COLO668 (cell line): ENCODE measurements around the gene SCN5A.

Experiments used
- DNase-seq: peaks from one replicate; lab custom pipeline; 2025; ENCODE audit not compliant: unreplicated experiment; lab: John Stamatoyannopoulos, UW

The SCN5A gene

DNA sequence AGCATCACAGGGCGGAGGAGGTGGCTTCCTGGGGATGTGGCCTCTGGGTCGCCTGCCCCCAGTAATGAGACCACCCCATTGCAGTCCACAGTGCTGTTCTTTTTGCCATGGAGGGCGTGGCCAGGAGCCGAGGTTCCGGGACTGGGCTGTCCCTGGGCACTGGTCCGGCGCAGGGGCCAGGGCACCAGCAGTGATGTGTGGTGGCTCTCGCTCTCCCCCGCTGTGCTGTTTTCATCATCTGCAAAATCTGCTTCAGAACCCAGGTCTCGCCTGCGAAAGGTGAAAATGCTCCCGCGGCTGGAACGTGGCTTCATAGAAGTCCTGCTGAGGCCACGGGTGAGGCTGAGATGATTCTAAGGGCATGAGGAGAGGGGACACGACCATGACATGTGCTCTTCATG lies 45.8 kb downstream of the SCN5A start:
- DNase-seq: no peak

DNA sequence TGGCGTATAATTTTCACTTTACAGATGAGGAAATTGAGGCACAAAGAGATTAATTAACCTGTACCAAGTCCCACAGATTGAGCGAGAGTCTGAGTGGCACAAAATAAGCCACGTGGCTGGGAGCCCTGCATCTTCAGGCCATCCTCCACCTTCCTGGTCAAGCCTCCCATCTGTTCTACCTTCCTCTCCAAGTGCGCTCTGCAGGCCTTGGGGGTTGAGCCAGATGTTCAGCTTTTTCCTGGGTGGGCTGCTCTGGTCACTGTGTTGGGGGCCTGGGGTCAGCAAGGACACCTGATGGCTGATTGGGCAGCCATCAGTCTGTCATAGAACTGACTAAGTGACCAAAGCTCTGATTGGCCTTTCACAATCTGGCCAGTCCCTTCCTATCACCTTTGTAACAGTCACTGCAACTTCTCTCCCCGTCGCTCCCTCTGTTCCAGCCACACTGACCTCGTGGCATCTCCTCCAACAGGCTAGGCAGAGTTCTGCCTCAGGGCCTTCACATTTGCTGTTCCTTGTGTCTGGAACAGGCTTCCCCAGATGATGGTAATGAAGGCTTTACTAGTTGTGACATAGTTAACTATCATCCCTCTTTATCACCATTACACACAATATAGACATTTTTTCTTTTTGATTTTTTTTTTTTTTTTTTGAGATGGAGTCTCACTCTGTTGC lies 46.8 kb downstream of the SCN5A start:
- DNase-seq: no peak

DNA sequence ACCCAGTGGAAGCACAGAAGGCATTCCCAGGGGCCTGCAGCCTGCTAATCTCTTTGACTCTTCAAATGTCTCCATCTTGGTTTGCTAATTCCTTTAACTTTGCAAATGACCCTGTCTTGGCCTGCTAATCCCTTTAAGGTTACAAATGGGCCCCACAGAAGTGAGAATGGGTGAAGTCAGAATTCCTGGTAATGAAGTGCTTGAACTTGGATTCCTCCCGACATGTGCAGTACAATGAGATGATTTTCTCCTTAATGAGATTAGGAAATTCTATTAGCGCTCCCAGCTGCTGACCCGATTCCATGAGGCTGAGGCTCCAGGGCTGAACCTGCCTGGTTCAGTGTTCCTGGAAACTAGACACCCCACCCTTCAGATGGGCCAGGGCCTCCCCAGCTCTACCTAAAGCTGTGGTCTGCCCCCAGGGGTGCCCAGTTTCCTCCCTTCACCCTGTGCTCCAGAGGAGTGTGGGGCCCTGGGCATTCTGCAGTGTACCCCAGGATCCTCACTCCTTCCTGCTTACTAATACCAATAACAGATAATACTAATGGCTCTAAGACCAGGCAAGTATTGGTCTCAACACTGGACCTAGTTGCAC lies 47.4 kb downstream of the SCN5A start:
- DNase-seq: no peak

DNA sequence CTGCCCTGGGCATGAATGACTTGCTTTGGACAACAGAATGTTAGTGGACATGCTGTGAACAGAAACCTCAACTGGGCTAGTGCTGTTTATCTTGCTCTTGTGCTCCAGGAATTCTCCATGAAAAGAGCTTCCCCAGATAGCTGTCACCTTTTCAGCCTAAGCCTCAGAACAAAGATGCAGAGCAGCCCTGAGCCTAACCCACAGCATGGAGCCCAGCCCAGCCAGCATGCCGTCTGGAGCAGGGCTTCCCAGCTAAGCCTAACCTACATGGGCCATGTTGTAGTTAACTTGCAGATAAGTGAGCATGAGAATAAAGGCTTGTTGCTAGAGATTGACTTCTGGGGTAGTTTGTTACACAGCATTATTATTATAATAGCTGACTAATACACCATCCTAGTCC lies 48.9 kb downstream of the SCN5A start:
- DNase-seq: no peak

DNA sequence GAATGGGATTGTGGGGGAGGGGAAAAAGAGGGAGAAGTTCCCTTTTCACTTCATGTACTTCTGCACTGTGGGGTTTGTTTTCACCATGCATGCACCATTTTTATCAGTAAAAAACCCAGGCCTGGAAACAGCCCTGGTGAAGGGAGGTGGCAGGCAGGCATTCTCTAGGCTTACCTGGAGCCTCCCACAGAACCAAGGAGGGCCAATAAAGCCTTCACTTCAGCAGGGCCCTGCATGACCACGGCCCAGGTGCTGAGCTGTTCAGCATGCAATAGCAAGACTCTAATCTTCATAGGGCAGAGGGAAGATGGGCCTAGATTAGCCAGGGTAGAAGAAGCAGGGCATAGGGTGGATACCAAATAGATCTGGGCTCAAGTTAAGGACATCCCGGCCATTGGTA lies 49.6 kb downstream of the SCN5A start:
- DNase-seq: no peak

DNA sequence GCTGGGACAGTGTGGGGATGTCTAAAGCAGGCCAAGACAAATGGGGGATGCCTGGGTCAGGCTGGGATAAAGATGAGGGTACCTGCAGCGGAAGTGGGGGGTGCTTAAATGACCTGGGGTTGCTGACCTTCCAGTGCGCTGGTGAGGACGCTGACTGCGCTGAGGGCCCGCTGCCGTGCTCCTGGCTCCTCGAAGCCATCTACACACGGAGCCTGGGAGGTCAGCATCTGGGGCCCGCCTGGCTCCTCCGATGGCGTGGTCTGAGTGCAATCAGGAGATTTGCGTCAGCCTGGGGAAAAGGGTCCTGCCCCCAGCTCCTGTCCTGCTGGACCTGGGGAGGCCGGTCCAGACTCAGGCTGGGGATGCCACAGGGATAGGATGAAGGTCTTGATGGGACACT lies 50.7 kb downstream of the SCN5A start:
- no peak for DNase-seq

DNA sequence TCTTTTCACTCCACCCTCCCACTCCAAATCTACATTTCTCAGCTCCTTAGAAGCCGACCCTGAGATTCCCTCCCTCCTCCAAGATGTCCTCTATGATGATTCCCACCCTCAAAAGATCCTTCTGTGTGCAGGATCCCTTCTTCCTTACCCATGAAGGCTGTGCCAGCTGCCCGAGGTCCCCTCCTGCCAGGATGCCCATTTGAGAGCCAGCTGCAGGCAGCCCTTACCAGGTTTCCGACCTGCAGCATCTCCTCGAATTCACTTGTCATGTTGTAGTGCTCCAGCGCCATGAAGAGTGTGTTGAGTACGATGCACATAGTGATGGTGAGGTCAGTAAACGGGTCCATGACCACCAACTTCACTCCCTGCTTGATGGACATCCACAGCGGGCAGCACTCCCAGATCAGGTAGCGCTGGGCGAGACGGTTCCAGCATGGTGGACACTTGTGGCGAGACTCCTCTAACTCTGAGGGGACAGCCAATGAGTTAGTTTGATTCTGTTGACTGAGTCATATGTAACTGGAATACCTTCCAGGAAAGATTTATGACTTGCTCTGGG lies 51.9 kb downstream of the SCN5A start:
- no peak for DNase-seq

DNA sequence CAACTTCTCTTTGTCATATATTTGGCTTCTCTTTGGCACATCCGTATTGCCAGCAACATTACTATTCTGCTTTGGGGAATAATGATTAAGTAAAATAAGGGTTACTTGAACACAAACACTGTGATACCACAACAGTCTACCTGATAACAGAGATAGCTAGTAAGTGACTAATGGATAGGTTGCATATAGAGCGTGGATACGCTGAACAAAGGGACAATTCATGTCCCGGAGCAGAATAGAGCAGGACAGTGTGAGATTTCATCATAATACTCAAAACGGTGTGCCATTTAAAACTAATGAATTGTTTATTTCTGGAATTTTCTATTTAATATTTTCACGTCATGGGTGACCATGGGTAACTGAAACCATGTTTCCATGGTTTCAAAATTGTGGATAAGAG lies 54.1 kb downstream of the SCN5A start:
- no peak for DNase-seq

DNA sequence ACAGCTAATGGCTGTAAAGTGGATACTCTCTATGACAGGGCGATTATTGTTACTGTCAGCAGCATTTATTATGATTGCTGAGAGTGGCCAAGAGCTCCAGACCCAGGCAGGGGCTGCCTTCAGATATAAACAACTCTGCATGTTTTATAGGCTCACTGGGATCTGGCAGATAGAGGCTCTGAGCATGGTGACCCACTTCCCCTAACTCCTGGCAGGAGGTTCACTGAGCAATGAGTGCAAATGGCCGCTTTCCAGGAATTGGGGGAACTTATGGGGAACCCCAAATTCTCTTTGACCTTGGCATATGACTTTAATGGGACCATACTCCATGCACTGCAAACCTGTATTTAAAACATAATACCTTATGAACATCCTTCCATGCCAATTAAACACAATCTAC lies 59.0 kb downstream of the SCN5A start:
- no peak for DNase-seq

DNA sequence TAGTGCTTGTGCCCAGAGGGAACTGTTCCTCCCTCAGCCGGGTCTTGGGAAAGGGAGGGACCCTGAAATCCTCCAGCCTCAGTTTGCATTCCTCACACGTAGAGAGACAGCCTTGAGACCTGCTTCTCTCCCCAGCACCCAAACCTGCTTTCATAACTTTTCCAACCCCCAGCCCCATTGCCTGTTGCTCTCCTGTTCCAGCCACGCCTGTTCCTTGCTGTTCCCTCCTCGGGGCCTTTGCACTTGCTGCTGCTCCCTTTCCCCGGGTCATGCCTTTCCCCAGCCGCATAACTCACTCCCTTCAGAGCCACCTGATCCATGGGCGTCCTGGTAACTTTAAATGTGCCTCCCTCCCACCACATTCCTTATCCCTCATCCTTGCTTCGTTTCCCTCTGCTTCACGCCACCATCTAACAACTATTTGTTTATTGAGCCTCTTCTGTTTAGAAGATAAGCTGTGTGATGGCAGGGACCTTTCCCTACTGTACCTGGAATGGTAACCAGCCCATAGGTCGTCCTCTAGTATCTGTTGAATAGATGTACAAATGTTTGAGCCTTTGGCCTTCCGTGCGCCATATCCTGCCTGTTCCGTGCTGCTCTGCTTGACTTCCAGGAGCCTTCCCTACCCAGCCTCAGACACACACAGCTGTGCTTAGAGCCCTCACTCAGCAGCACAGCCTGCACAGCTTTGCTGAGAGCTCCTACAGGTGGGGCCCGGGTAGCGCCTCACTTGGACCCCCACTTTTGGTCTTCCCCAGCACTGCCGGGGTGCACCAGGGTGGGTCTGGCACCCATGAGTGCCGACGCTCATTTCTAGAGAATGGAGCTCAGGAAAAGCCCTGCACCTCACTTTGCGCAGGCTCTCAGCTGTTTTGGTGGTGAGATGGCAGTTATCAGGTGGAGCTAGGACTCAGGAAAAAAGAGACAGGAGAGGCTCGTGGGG lies 60.2 kb downstream of the SCN5A start:
- no peak for DNase-seq

DNA sequence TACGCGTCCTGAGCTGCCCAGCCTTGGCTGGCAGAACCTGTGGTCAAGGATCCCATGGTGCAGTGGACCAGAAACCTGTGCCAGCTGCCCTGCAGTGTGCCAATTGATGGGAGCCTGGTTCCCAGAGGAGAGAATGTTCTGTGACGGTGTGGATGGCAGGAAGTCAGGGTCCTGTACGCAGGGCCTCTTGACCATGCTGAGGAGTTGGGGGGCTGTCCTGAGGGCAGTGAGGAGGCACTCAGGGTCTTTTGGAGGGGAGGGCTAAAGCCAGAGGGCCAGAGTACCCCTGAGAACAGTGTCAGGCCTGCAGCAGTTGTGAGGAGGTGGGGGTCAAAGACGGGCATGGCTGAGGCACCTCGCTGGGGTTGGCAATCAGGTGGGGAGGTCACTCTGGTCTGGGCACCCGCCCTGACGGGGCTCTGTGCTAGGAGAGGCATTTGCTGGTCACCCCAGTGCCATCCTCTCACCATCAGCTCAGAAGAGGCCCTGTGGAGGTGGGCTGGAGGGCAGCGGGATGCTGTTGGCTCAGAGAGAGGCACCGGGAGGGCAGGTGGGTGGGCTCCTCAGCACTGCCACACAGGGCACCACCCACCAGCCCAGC lies 61.0 kb downstream of the SCN5A start:
- no peak for DNase-seq

DNA sequence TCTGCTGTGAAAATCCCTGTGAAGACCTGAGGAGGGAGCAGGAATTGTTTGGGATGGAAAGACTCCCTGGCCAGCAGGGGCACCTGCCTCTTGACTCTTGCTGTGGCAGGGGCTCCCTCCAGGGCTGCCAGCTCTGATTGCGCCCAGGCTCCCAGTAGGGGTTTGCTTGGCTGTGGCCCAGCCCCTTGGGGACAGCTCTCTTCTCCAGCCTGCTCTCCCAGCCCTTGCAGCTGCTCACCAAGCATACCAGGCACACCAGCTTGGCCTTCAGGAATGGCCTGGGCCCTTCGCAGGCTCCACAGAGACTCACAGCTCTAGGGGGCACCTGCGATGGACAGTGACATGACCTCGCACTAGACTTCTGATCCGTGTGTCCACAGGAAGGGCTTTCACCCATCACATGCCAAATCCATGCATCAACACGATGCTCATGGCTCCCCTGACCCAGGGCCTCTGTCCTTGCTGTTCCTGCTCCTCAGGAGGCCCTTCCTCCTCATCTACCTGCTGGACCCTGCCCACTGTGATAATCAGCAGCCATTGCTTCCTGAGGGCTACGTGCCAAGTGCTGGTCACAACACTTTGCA lies 61.8 kb downstream of the SCN5A start:
- no peak for DNase-seq

DNA sequence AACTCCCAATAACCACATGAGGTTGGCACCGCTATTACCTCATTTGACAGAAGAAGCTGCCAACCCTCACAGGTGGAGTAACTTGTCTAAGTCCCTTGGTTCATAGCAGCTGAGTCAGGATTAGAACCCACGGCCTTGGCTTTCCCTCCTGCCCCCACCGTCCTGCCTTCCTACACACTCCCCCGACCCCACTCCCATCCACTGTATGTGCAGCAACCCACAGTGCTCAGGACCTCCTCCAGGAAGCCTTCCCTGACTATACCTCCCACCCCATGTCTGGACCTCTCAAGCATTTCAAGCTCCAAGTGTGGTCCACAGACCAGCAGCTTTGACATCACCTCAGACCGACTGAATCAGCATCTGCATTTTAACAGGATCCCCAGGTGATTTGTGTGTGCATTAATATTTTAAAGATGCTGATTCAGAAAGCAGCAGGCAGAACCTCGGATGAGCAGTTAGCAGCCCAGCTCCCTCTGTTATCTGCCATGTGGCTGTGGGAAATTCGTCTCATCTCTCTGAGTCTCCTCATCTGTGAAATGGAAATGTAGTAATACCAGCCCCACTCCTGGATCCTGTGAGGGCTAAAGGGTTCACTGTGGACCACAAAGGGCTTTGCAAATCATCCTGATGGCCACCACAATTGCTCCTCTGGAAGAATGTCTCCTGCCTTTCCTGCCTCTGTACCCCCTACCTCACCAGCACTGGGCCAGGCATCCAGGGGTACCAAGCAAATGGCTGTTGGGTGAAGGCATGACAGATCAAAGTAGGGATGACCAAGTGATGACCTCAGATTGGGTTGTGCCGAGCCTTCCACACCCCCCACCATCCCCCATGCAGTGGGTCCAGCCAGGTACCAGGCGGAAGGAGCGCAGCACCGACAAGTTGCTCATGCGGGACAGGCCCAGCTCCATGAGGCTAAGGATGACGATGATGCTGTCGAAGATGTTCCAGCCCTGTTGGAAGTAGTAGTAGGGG lies 62.7 kb downstream of the SCN5A start:
- no peak for DNase-seq

DNA sequence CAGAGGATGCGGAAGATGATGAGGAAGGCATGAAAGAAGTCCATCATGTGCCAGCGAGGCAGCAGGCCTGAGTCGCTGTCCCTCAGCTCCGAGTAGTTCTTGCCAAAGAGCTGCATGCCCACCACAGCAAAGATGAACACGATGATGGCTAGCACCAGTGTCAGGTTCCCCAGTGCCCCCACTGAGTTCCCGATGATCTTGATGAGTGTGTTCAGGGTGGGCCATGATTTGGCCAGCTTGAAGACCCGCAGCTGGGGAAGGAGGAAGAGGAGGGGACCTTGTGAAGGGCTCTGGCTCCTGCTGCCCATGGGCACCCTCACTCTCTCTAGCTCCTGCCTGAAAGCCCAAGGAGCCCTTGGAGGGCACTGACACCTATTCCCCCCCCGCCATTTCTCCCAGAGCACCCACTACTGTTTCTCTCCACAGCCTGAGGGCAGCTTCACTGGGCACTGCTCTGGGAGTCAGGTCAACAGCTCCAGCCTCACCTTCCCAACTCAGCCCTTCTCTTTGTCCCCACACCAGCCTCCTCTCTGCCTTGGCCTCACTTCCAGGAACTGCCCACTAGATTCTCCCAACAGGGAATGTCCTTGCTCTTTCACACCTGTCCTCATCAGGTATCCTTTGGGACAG lies 63.6 kb downstream of the SCN5A start:
- no peak for DNase-seq

DNA sequence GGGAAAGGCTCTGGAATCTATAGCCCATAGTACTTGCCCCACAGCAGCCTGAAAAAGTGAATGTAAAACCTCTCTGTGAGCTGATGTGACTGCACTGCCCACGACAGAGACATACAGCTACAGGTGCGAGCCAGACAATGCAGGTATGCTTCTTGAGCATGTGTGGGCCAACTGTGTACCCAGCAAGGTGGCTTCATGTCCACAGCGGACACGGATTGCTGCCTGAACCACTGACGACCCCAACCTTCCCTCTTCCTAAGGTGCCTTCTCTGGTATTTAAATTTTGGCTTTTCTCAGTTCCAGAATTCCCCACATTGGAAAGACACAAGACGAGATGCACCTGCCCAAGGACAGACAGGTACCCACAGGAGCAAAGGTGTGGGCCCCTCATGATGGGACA lies 65.8 kb downstream of the SCN5A start:
- no peak for DNase-seq

DNA sequence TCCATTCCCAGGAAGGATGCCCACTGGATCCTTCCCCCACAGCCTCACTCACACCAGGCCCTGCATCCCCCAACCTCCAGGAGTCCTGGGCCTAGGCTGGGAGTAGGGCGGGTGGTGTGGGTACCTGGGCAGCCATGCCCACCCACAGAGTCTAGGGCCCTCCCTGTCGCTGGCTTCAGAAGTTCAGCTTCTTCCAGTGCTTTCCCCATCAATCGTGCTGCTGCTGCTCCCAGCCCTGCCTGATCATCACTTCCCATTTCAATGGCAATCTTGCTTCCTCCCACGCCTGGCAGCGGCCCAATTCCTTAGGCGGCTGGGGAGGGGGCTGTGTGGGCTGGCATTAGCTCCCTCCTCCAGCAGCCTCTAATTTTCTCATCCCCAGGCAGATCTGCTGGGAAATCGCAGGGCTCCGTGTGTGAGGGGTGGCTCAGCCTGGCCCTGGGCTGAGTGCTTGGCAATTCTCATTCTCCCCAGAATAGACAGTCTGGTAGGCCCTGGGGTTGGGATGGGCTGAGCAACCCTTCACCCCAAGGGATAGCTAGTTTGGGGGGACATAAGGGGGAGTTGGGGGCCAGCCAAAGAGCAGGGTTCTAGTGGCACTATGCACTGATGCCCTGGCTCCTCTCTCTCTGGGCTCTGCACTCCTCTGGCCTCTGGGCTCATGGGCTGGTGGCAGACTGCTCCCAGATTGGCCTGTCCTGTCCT lies 66.4 kb downstream of the SCN5A start:
- no peak for DNase-seq

DNA sequence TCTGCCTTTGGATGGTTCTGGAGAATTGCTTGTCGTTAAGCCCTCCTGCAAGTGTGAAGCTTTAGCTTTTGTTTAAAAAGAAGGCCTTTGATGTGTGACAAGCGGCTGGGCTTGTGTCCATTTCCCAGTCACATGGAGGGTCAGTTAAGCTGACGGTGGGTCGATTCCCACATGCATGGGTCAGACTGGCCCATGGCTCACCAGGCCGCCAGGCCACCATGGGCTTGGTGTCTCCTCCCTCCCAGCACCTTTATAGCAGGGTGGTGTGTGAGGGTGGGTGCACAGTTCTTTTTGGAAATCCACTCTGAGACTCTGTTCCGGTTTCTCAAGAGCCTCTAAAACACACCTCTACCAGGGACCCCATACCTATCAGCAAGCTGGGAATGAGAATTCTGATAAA lies 67.2 kb downstream of the SCN5A start:
- no peak for DNase-seq

DNA sequence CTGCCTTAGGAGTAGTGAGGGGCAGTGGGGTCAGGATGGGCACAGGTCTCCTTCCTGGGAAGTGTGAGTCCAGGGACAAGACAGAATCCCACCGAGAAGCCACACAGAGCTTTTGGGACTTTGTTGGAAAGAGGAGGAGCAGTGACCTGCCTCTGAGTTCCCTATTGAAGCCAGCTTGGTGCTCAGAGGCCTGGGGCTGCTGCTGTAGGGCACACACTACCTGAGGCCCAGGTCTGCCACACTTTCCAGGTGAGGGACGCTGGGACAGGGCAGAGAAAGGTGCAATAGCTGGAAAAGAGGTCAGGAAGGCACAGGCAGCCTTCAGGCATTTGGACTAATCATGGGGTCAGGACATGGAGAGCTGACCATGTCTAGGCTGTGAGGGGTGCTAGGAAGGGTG lies 67.7 kb downstream of the SCN5A start:
- DNase-seq: no peak
